ENCODE data around the gene MAD1L1. TPM values are rescaled to one million over a fixed set of nuclear protein-coding genes. Genes with fewer than 3 reads are reported as not detected.

MAD1L1 gene
- total RNA-seq, 1 experiment from 2014 or later: 43.8 TPM

DNA sequence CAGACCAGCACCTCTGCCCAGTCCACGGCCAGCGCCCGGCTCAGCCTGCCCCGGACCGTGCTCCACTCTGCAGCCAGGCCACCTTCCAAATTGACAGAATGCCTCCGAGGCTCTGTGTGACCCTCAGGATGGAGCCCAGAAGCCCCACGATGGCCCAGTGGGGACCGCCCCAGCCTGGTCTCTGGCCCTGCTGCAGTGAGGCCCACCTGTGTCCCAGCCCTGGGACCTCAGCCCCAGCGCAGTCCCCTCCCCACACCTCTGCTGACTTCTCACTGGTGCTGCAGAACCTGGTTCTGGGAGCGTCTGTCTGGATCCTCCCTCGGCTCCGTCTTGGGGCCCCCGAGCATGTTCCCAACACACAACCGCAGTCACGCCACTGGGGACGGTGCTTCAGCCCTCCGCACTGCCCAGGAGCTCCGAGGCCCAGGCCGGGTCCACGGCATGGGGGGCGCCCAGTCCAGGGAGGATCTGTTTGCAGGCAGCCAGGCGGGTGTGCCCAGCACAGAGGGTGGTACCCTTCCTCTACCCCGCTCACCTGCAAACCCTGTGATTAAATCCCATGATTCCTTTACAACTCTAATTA lies 314.6 kb downstream of the MAD1L1 start:
- H3K4me1 Mint-ChIP-seq: no peaks in the 10 kb centered on the region
- no peaks in the 10 kb centered on the region for H3K9me3 Mint-ChIP-seq
- TF ChIP-seq TP53 (CRISPR knock-in tag; IDR thresholded peaks at IDR 0.05) (no peak), ETV6 (CRISPR knock-in tag; IDR thresholded peaks at IDR 0.05) (no peak), ATF6 (CRISPR knock-in tag; IDR thresholded peaks at IDR 0.05) (no peak), CTCF (IDR thresholded peaks at IDR 0.05) (no peak), NR2C2 (CRISPR knock-in tag; IDR thresholded peaks at IDR 0.05) (no peak), EMX1 (CRISPR knock-in tag; IDR thresholded peaks at IDR 0.05) (no peak), KAT7 (CRISPR knock-in tag; IDR thresholded peaks at IDR 0.05; ENCODE audit: borderline replicate concordance) (no peak), FOXK1 (CRISPR knock-in tag; IDR thresholded peaks at IDR 0.05) (no peak), ZSCAN18 (CRISPR knock-in tag; IDR thresholded peaks at IDR 0.05) (no peak), ESRRA (CRISPR knock-in tag; IDR thresholded peaks at IDR 0.05; ENCODE audit: borderline replicate concordance) (no peak), SP1 (CRISPR knock-in tag; conservative IDR thresholded peaks at IDR 0.05) (no peak), MXD4 (CRISPR knock-in tag; IDR thresholded peaks at IDR 0.05; ENCODE audit: borderline replicate concordance) (no peak), HMGA2 (CRISPR knock-in tag; IDR thresholded peaks at IDR 0.05) (no peak)
- TF ChIP-seq, protein P1, sequence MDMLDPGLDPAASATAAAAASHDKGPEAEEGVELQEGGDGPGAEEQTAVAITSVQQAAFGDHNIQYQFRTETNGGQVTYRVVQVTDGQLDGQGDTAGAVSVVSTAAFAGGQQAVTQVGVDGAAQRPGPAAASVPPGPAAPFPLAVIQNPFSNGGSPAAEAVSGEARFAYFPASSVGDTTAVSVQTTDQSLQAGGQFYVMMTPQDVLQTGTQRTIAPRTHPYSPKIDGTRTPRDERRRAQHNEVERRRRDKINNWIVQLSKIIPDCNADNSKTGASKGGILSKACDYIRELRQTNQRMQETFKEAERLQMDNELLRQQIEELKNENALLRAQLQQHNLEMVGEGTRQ (CRISPR knock-in tag; IDR thresholded peaks at IDR 0.05): no peak
- TF ChIP-seq, protein P2, sequence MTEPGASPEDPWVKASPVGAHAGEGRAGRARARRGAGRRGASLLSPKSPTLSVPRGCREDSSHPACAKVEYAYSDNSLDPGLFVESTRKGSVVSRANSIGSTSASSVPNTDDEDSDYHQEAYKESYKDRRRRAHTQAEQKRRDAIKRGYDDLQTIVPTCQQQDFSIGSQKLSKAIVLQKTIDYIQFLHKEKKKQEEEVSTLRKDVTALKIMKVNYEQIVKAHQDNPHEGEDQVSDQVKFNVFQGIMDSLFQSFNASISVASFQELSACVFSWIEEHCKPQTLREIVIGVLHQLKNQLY (CRISPR knock-in tag; IDR thresholded peaks at IDR 0.05): no peak
- ChIA-PET CTCF (no interaction called here), POLR2A (no interaction called here)
- ATAC-seq (no peak), DNase-seq (ENCODE audit: low spot score) (no peak)
- H3K36me3 Mint-ChIP-seq: no peaks in the 10 kb centered on the region
- H3K4me3 Mint-ChIP-seq: no peak overlapping the region
- no peaks in the 10 kb centered on the region; the same call in 1 of the 2 replicates for H3K27me3 Mint-ChIP-seq (ENCODE audit: low read depth)
- H3K27ac Mint-ChIP-seq: no peak overlapping the region

DNA sequence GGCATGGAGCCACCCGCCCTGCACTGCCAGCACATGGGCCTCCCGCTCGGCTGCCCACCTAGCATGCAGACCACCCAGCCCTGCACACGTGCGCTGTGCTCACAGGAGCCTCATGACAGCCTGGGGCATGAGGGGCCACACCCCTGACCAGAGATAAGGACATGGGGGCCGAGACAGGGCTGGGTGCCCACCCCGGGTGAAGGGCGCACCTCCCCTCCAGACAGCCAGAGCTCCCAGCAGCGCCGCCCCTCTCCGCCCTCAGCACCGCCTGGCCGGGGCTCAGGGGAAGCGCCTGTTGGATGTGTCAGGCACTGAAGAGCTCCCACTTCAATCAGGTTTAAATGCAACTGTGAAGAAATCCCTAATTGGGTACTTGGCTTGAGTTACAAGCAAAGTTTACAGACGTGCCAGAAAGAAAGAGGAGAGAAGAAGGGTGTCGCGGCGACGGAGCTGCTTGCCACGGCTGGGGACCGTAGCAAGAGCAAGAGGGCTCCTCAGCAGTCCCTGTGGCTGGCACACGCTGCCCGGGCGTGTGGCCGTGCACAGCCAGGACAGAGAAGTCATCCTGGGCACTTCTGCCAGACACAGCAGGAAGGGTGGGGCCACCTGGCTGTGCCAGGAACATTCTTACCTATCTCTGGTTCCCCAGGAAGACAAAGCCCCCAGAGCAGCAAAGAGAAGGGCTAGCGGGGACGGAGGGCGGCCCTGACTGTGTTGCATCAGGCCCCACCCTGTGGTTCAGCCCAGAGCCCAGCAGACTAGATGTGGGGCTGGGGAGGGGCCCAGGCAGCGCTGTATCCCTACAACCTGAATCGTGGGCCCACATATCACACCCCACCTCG lies 315.3 kb downstream of the MAD1L1 start:
- no peak overlapping the region for H3K4me3 Mint-ChIP-seq
- no peaks in the 10 kb centered on the region; the same call in 1 of the 2 replicates for H3K27me3 Mint-ChIP-seq (ENCODE audit: low read depth)
- ATAC-seq (no peak), DNase-seq (ENCODE audit: low spot score) (no peak)
- CTCF ChIA-PET: no interaction called here
- H3K27ac Mint-ChIP-seq: peak overlapping the region; percentile 52
- no peaks in the 10 kb centered on the region for H3K36me3 Mint-ChIP-seq
- H3K9me3 Mint-ChIP-seq: no peaks in the 10 kb centered on the region
- TF ChIP-seq ZNF317 (CRISPR knock-in tag; IDR thresholded peaks at IDR 0.05; ENCODE audit: borderline replicate concordance, low read depth): no peak
- TF ChIP-seq ESRRA (CRISPR knock-in tag; IDR thresholded peaks at IDR 0.05; ENCODE audit: borderline replicate concordance): no peak
- no peak for TF ChIP-seq NFATC4 (CRISPR knock-in tag; IDR thresholded peaks at IDR 0.05)
- no peak for TF ChIP-seq FOXP1 (CRISPR knock-in tag; IDR thresholded peaks at IDR 0.05; ENCODE audit: borderline replicate concordance)
- TF ChIP-seq ZNF281 (CRISPR knock-in tag; IDR thresholded peaks at IDR 0.05): no peak
- POLR2A ChIA-PET: no interaction called here
- H3K4me1 Mint-ChIP-seq: no peaks in the 10 kb centered on the region
